A549 (cell line): Measurements from ENCODE around the gene AP4S1.

Experiments
- CEBPB ChIP-seq, 2 experiments: fragments of >200 bp in 1 of 2; sonication (Bioruptor Twin) in 1 of 2; formaldehyde crosslinking in 1 of 2; IDR thresholded peaks; 2 replicates each; pipeline ENCODE4 v1.6.1; 2012 to 2016
- CTCF ChIP-seq: fragments of >200 bp; sonication (Bioruptor Twin); formaldehyde crosslinking; IDR thresholded peaks from 3 replicates; pipeline ENCODE4 v1.5.1; 2016
- EHMT2 ChIP-seq: fragments of 200-600 bp; sonication (generic); IDR thresholded peaks from 2 replicates; pipeline ENCODE4 v1.6.1; 2016; ENCODE audit warnings: antibody characterized with exemption, low read depth, mild to moderate bottlenecking, moderate library complexity
- FOSL2 ChIP-seq, 2 experiments: fragments of 450-650 bp in 1 of 2; fragments of >200 bp in 1 of 2; sonication (Bioruptor Twin) in 1 of 2; formaldehyde crosslinking; IDR thresholded peaks; 2 replicates each; pipeline versions ENCODE4 v1.5.0 to v1.6.1; 2016 to 2020; ENCODE audit warnings: mild to moderate bottlenecking in 1 of 2, moderate library complexity in 1 of 2
- MAFK ChIP-seq: fragments of 450-650 bp; IDR thresholded peaks from 2 replicates; pipeline ENCODE4 v1.6.1; 2014; ENCODE audit not compliant: partially characterized antibody
- NR3C1 ChIP-seq: fragments of >200 bp; sonication (Bioruptor Twin); formaldehyde crosslinking; IDR thresholded peaks from 3 replicates; pipeline ENCODE4 v1.6.1; 2017
- POLR2A ChIP-seq: IDR thresholded peaks from 2 replicates; pipeline ENCODE4 v1.6.1; 2012; ENCODE audit warnings: mild to moderate bottlenecking, low read length

- TF ChIP-seq CEBPB (IDR thresholded peaks at IDR 0.05), result no peak
- no peak for TF ChIP-seq CTCF
- TF ChIP-seq MAFK, result no peak
- TF ChIP-seq FOSL2 (IDR thresholded peaks at IDR 0.05), result no peak
- peak; percentile 68 for TF ChIP-seq FOSL2 (CRISPR knock-in tag; IDR thresholded peaks at IDR 0.05)
- TF ChIP-seq EHMT2, result no peak
- TF ChIP-seq POLR2A, result no peak
- no peak for TF ChIP-seq NR3C1
Observed at GRCh38 chr14:31024577-31025366, 677 bp upstream of the AP4S1 start.
